Fibroblast of skin of right biceps (primary cell): ENCODE results near the gene AKAP1.
"Not testable (repeated sequence)": the region's sequence is repeated elsewhere in the genome, so short reads cannot be mapped to it uniquely, and the experiment has no call there.

ENCODE experiments used
- DNase-seq: peaks from one replicate; pipeline ENCODE4 v3.0.0-alpha.2; 2013

The AKAP1 gene

DNA sequence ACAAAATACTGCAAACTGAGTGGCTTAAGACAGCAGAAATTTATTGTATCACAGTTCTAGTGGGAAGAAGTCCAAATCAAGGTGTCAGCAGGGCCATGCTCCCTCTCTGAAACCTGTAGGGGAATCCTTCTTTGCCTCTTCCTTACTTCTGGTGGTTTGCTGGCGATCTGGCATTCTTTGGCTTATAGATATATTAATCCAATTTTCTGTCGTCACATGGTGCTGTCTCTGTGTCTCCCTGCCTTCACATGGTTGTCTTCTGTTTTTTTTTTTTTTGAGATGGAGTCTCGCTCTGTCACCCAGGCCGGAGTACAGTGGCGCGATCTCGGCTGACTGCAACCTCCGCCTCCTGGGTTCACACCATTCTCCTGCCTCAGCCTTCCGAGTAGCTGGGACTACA lies 6.8 kb upstream of the AKAP1 start:
- DNase-seq, result no peak

GRCh38 chr17:57080718-57081117 lies 4.3 kb upstream of the AKAP1 start:
- DNase-seq, result no peak

DNA sequence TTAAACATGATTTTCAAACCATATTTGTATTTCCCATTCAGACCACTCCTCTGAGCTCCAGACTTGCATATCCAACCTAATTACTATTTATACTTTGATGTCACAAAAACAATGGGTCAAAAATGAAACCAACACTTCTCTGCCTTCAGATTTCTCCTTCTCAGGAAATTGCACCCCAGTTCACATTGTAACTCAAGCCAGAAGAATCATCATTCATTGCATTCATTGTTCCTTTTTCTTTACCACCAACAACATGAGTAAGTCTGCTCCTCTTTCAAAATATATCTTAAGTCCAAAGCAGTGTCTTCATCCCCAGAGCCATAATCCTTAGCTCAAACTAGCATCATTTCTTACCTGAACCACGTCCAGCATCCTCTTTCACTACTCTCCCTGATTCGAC lies 2.6 kb upstream of the AKAP1 start:
- no peak for DNase-seq

DNA sequence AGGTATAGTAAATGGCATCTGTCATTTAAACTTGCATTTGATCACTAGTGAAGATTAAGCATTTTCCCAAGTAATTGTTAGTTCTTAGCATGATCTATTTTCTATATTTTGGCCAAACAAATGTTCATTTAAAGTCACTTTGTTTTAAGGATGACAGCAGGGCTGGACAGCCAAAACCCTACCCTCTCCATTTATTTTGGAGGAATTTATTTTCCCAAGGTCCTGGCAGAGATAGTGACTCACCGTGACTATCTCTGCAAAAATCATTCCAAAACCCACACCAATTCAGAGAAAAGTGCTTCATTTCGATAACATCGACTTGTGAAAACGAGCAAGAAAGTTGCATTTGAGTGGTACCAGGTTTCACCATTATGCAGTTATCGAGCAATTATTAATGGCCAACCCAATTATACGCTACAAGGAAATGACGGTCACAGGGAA lies 665 bp upstream of the AKAP1 start:
- no peak for DNase-seq

- DNase-seq, result peak; percentile 40
Measured at GRCh38 chr17:57085448-57086068, 512 bp downstream of the AKAP1 start.

DNA sequence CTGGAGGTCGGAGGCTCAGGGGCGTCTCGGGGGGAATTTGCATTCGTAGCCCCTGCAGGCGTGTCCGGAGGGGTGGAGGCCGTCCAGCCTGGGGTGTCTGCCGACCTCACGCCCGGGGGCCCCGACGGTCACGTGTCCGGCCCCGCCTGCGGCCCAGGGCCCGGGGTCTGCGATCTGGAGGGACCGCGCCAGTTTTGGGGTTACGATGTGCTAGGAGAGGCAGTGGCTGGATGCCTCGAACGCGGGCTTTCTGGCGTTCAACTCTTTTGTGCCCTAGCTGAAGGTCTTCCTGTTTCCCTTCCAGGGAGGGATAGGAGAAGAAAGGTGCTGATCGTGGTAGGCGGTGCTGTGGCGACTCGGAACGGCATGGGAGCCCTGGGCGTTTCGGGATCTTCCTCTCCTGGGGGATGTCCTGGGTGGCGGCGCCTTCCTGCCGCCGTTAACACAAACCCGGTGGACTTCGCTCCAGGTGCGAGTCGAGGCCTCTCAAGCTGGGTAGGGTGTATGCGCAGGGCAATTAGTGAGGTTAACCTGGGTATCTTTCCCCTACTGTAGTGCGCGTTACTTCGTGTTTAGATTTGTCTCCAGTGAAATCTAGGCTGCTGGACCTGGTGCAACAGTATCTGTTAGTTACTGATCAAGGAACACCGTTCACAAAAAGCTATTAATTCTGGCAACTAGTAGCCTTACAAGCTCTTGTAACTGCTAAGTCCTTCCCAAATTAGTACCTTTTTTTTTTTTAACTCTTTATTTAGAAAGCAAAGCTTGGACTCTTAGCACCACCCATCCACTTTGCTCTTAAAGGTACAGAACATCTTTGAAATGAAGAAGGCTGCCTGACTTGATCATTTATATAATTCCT lies 1.3 kb downstream of the AKAP1 start:
- no peak for DNase-seq

- DNase-seq, result no peak
Measured at GRCh38 chr17:57088298-57088697, 3.3 kb downstream of the AKAP1 start.

DNA sequence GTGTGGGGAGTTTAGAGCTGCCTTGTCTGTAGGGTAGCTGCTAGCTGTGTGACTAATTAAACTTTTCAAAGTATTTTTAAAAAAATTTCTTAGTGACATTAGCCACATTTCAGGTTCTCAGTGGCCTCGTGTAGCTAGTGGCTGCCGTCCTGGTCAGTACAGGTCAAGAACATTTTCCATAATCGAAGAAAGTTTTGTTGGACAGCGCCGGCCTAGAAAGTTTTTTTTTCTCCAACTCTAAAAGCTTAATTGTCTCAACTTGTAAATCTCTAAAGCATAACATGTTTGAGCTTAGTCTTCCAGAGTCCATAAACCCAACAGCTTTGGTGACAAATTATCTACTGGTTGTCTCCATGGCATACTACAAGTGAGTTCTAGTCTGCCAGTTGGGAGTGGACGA lies 4.3 kb downstream of the AKAP1 start:
- no peak for DNase-seq

- DNase-seq, result no peak
Measured at GRCh38 chr17:57090560-57091185, 5.6 kb downstream of the AKAP1 start.

DNA sequence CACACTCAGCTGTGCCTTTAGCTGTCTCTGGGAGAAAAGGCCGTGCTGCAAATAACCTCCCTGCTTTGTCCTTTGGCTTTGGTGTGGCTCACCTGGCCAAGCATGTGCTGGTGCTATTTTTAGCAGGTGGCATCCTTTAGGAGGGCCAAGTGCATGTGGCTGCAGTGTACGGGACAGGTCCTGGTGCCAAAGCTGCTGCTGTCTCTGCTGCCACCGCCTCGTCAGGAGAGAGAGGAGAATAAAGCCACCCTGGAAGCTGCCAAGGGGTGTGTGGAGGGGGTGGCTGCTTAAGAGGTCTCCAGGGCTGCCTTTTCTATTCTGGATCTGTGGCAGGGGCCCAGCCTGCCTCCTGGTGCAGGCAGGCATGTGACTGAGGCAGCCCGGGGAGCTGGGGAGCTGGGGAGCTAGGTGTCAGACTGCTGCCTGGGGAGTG lies 6.2 kb downstream of the AKAP1 start:
- no peak for DNase-seq

DNA sequence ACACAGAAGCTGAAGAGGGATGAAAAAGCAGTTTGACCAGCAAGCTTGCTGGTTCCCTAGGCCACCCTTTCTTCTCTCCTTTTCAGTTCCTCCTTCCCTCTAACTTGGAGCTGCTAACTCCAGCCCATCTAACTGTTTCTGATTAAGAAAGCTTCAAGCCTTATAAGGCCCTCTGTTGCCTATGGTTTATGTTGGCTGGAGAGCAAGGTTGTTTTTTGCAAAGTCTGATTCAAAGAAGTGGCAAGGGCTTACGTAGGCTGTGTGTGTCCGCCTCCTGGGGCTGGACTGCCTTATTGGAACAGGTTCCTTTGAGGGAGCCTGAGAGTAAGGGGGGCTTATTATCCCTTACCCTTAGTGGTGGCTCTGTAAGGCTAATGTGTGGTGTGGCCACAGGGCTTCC lies 7.1 kb downstream of the AKAP1 start:
- peak; percentile 41 for DNase-seq

GRCh38 chr17:57092779-57093178 lies 7.7 kb downstream of the AKAP1 start:
- no peak for DNase-seq

DNA sequence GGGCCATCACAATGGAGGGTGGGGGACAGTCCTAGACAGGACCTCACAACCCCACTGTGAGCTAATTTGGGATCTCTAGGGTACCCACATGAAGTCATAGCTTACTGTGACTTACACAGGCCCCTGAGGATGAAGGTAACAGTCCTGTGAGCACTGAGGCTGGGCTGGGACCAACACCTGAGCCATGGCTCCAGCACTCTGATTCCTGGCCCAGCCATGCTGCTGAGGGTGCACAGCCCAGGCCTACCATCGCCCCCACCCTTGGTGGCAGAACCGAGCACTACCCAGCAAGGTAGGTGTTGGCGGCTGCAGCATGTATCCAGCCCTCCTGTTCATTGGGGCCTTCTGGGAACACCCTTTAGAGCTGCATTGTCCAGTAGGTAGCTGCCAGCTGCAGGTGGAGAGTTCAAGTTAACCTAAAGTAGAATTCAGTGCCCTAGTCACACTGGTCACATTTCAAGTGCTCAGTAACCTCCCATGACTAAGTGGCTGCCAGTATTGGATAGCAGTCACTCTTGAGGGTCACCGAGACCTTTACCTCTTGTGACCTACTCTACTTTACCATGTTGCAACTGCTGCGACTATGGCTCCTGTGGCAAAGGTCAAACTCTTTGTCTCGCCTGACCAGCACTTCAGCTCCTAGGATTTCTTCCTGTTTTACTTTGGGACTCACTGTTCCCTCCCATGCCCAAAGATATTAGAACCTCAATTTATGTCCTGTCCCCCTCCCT lies 11.6 kb downstream of the AKAP1 start:
- DNase-seq, result no peak

DNA sequence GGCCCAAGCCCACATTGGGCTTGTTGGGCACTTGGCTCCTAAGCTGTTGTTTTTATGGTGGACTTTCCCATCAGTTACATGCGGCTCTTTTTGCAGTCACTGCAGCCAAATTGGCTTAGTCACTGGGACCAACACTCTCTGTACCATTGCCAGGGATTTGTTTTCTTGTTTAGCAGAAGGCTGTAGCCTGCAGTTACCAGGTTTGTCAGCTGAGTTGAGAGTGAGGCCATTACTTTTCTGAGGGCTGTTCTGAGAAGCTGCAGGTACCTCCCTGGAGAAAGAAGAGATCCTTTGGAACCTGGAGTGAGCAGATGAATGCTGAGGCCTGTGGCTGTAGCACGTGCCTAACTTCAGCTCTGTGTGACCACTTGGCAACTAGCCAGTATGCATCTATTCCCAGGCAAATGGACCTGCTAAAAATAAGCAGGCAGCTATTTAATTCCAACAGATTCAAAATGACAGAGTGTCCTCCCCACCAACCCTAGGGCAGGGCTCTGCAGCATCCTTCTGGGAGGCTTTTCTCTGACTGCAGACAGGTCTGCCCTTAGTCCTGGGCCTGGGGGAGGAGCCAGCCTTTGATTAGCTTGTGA lies 12.9 kb downstream of the AKAP1 start:
- DNase-seq, result no peak

- no peak for DNase-seq
Measured at GRCh38 chr17:57099165-57099564, 14.1 kb downstream of the AKAP1 start.

GRCh38 chr17:57102122-57102521 lies 17.1 kb downstream of the AKAP1 start:
- no peak for DNase-seq

- DNase-seq, result not testable (repeated sequence)
Measured at GRCh38 chr17:57102660-57103059, 17.6 kb downstream of the AKAP1 start.

- DNase-seq, result peak; percentile 76
Measured at GRCh38 chr17:57104461-57105175, 19.6 kb downstream of the AKAP1 start.

- DNase-seq, result no peak
Measured at GRCh38 chr17:57105591-57105990, 20.5 kb downstream of the AKAP1 start.

DNA sequence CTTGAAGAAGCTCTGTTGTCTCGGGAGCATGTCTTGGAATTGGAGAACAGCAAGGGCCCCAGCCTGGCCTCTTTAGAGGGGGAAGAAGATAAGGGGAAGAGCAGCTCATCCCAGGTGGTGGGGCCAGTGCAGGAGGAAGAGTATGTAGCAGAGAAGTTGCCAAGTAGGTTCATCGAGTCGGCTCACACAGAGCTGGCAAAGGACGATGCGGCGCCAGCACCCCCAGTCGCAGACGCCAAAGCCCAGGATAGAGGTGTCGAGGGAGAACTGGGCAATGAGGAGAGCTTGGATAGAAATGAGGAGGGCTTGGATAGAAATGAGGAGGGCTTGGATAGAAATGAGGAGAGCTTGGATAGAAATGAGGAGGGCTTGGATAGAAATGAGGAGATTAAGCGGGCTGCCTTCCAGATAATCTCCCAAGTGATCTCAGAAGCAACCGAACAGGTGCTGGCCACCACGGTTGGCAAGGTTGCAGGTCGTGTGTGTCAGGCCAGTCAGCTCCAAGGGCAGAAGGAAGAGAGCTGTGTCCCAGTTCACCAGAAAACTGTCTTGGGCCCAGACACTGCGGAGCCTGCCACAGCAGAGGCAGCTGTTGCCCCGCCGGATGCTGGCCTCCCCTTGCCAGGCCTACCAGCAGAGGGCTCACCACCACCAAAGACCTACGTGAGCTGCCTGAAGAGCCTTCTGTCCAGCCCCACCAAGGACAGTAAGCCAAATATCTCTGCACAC lies 21.2 kb downstream of the AKAP1 start:
- no peak for DNase-seq

- DNase-seq, result no peak
Measured at GRCh38 chr17:57106836-57107497, 21.9 kb downstream of the AKAP1 start.
